GF-D8 (cell line): Measurements from ENCODE around the gene IGF2BP3.

ENCODE experiments used
- DNase-seq: peaks from one replicate; lab custom pipeline; 2025; lab: John Stamatoyannopoulos, UW

The IGF2BP3 gene

DNA sequence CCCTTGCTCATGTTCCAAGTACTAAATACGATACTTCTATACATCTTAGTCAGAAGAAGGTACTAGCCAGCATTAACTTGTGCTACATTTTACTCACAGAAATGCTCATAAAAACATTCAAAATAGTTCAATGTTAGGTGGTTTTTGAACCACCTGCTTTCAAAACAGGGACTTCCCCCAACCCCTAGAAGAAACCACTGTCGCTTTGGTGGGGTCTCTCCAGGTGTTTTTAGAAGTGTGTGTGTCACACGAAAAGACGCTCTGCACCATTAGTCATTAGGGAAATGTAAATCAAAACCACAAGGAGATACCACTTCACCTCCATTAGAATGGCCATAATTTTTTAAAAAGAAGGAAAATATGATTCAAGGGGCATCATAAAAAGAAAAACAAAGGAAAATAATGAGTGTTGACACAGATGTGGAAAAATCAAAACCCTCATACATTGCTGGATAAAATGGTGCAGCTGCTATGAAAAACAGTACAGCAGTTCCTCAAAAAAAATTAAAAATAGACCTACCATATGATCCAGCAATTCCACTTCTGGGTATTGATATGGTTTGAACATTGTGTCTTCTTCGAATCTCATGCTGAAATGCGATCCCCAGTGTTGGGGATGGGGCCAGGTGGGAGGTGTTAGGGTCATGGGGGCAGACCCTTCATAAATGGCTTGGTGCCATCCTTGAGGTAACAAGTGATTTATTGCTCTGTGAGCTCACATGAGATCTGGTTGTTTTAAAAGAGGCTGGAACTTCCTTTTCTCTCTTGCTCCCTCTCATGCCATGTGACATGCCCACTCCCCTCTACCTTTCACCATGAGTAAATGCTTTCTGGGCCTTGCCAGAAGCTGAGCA, 96.9 kb downstream of the IGF2BP3 start:
- peak; percentile 33 for DNase-seq

DNA sequence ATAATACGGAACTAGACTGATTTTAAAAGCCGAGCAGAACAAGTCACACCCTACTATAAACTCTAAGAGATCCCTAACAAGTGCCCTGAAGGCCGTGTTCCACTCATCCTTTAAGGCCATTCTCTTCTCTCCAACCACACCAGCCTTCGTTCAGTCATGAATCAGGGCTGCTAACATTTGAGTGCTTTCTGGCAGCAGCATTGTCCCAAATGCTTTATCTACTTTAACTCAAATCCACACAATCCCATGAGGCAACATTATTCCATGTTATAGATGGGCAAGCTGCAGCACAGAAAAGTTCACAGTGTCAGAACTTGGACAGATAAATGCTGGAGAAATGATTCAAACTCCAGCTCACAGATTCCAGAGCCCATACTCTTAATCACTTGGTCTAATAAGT, 97.7 kb downstream of the IGF2BP3 start:
- no peak for DNase-seq

DNA sequence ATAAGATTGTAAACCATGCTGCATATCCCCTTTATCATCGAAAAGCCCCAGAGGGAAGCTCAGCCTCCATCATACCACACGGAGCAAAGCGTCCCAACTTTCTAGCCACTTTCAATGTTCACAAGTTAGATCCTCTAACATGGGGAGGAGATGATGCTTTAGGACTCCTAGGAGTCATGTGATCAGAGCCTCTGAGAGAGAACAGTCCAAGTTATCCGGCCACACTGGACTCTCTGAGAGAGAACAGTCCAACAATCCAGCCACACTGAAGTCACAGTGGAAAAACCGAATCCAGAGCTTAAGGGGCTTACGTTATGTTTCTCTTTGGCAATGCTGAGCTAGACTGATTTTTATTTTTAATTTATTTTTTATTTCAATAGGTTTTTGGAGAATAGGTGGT, 98.6 kb downstream of the IGF2BP3 start:
- DNase-seq: no peak

DNA sequence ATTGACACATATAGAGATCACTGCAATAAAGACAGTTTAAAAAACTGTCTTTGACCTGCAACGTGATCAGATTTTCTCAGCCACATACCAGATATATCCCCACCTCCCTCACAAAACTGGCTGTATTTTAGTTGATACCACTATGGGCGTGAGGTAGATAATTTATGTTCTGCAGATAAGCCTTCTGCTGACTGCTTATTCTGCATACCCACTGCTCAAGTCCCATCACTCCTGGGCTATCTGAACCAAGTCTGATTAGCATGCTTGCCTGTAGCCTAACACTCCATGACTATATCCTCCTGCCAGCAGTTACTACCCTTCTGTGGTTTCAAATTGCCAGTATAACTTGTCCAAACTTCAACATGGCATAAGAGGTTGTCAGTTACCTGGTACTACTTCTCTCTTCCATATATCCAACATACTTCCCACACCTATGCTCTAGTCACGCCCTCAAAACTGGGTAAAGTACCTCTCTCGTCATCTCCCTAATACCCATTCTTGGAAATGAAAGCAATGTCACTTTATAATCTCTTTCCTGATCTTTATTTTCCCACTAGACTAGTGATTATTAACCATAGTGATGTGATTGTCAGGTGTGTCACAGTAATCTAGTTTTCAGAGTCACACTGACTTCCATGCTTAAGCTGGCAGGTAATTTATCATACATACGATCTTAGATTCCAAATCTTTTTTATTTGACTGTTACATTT, 100.4 kb downstream of the IGF2BP3 start:
- DNase-seq: no peak

GRCh38 chr7:23369100-23369499, 101.2 kb downstream of the IGF2BP3 start:
- DNase-seq: no peak

GRCh38 chr7:23358152-23358674, 112.1 kb downstream of the IGF2BP3 start:
- no peak for DNase-seq

DNA sequence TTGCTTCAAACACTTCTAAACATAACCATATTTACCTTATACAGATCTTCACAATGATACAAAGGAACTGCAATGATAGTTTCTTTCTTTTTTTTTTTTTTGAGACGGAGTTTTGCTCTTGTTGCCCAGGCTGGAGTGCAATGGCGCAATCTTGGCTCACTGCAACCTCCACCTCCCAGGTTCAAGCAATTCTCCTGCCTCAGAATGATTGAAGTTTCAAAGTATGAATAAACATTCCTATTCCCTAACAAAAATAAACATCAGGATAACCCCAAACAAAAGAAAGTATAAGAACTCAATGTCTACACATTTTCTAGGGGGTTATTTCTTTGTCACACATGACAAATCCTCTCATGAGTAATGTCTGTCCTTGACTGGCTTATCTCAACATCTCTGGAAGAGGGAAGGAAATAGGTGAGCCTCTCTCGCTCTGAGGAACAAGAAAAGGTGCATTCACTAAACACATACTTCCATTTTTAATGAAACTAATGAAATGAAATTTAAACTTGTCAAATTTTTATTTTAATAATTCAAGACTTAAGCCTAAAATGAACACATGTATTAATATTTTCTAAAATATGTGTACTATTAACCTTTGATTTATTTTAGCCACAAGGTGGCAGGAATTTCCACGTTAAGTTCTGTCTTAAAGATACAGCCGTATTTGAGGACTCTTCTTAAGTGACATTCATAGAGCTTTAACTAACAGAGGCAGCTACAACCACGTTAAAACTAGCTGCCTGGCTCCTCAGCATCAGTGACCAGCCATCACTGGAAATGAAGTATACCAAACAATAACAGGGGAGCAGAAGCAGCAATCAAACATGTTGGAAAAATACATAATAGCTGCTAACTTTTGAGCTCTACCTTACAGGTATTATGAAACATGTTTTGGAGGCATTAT, 112.8 kb downstream of the IGF2BP3 start:
- DNase-seq: peak; percentile 24

GRCh38 chr7:23356726-23357125, 113.6 kb downstream of the IGF2BP3 start:
- DNase-seq: no peak

DNA sequence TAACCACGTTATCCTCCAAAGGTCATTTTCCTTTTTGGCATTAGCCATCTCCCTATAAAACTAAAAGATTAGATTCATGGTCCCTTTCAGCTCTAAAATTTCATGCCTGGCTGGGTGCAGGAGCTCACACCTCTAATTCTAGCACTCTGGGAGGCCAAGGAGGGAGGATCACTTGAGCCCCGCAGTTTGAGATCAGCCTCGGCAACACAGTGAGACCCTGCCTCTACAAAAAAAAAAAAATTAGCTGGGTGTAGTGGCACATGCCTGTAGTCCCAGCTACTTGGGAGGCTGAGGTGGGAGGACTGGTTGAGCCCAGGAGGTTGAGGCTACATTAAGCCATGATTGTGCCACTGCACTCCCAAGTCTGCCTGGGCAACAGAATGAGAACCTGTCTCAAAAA, 114.1 kb downstream of the IGF2BP3 start:
- DNase-seq: no peak

DNA sequence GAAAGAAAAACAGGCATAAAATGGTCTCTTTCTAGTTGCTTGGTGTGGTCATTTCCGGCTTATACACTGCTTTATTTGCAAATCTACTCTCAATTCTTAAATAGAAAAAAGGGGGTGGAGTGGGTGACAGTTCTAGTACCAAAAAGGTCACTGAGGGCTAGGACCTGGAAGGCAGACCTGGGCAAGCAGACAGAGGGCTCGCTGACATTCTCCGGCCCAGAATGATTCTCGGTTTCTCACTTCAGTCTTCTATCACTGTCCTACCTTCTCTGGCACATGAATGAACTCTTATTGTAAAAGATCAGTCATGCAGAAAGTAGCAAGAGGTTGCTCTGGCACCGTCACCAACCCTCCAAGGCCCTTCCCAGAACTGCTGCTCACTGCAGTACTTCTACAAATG, 117.1 kb downstream of the IGF2BP3 start:
- no peak for DNase-seq

DNA sequence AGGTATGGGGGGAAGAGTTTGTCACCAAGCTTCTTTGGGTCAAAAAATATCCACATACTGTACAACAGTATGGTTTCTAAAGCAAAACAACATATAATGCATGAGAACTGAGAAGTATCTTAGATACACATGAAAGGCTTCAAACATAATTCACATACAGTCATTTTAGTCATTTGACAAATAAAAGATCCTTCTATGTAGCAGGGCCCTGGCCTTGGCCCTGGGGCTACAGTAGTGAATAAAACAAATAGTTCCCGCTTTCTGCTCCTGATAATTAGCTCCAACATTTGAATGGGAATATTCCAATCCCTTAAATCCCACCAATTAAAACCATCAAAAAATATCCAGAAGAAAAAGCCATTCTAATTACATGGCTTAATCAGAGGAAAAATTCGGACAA, 119.8 kb downstream of the IGF2BP3 start:
- no peak for DNase-seq

DNA sequence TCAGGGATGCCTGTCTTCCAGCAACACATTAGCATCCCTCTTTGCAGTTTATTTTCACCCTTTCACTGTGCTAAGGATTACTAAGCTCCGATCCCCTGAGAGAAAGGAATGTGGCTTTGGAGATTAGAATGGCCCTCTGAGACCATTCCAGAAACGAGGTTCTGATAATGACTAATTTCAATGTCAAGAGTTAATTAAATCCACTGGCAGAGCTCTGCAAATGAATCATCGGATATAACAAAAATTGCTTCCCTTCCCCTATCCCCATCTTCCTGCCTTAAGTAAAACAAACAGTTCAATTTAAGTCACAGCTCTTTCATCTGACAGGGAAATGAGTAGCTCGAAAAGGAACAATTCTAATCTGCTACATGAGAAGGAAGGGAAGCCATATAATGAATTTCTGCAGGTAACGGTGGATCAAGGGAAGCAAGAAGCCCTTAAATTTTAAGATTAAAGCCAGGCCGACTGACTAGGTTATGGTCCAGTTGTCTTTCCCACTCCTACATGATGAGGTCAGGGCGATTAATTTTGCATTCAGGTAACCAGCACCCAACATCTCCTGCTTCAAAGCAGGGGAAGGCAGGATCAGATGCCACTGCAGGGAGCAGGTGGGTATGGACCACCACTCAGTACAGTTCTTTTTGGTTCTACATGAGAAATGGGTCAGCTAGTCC, 120.7 kb downstream of the IGF2BP3 start:
- DNase-seq: no peak

DNA sequence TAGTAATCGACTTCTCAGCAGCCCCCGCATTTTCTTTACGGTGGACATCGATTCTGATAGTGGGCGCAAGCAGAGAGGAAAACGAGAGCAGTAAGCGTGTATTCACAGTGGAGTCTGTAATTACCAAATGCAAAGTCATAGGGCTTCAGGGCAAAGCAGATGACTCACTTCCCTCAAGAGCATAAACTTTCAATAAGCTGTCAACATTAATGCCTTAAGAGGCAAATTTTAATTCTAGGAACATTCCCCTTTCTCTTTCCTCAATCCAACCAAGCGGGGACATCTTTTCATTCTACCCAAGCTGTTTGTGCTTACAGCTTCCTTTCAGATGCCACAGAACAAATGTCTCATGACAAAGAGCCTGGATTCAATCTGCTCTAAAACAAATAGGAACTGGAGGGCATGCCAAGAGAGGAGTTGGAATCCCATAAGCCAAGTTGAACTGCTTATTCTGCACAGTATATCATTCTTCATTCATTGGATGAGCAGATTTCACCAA, 122.6 kb downstream of the IGF2BP3 start:
- DNase-seq: no peak

DNA sequence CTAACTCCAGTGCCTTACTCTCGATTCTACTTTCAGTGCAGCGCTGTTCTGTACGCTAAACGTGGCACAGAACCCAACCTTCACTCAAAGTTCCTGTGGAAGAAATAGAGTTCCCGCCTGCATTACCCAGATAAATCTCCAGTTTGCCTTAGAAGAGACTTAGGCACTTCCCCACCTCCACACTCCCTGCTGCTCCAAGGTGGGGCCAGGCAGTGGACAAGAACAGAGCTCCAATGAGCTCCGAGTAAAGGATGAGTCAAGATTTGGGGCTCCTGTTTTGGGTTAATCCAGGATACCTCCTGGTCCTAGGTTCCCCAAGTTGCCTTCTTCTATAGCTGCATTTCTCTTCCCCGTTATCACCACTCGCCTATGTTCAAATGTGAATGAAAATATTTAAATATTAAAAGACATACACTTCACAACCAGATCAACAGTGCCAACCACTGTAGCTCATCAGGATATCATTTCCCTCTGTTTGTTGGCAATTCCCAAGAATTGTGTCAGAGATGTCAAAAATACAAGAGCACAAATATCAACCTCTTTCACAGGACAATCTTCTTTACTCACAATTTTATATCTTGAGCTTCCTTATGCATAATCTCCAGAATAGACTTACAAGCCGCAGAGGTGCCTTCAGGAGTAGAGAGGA, 123.1 kb downstream of the IGF2BP3 start:
- no peak for DNase-seq

GRCh38 chr7:23346316-23346715, 124.0 kb downstream of the IGF2BP3 start:
- DNase-seq: no peak

DNA sequence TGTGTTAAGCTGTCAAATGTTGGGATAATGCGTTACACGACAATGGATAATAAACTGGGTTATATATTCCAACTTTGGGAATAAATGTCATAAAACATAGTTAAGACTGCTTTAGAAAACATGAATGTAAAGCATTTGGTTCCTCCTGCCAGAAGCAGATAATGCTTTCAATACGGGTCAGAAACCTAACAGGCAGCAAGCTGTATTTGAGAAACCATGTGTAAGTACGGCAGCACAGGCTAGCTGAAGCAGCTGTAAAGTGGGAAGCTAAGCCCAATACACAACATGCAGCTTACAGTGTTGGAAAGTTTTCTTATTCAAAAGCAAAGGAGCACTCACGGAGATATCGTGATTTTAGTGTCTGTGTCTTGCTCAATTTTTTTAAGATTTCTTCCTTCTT, 124.7 kb downstream of the IGF2BP3 start:
- DNase-seq: no peak

DNA sequence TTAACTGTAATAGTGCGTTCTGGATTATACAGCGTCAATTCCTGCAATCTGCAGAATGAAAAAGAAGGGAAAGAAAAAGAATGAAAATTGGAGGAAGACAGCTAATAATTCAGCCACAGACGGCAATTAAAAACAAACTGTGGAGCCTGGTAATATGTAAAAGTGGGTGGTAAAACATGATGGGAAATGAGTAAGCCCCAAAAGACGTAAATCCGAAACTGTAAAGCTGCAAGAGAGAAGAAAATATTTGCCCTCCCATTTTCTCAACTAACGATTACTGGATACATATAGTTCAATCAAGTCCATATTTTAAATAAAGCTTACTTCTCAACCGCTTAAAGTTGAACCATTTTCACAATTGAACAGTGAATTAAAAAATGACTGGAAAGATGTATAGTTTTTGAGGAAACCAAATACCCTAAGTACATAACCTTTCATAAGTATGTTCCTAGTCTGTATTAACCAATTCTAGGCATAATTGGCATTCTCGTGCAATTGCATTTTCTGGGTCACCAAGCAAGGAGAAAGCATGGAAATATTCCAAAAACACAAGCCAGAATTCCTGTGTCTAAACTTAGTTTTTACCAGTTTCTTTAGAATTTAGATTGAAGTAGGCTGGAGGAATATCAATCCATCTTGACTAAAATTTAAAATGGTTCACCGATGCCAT, 126.3 kb downstream of the IGF2BP3 start:
- no peak for DNase-seq

DNA sequence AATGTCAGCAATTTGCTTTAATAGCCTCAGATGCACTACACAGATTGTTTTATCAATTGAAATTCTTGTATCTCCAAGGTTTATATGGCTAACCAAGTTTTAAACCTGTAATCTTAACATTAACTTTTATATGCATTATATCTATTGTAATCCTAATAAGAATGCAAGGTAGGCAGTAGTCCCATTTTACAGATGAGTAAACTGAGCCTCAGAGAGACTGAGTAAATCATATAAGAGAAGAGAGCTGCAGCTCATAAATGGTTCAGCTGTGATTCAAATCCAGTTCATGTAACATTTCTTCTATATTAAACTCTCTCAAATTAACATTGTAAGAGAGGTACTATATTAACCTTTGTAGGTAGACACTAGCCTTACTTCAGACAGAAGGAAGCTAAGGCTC, 127.2 kb downstream of the IGF2BP3 start:
- no peak for DNase-seq

GRCh38 chr7:23341846-23342598, 128.3 kb downstream of the IGF2BP3 start:
- DNase-seq: no peak

DNA sequence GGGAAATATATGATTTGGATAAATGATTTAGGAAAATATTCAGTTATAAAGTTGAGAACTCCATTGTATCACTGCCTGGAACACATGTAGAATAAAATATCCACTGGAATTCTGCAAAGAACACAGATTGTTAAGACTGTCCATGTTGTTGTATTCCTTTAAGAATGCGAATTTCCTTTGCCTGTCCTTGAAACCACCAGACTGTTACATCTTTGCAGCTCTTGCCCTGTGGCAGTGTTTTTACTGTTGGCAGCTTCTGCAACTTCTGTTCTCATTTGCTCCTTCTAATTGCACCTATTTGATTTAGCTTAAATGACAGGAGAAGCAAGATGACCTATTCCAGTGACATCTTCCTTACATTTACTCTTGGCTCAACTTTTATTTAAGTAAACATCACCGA, 131.4 kb downstream of the IGF2BP3 start:
- DNase-seq: no peak
